Measurements from ENCODE around the gene ENG. TPM values are rescaled to one million over a fixed set of nuclear protein-coding genes. Genes with fewer than 3 reads are reported as not detected.

ENG gene
- total and polyA plus RNA-seq, 11 donors, result 116 to 252 (median 144) TPM

- WGBS, 4 donors, result 13 to 46% (median 21%) methylated on average over 9 to 26 of the region's 26 CpGs
- peak; percentile 20 to 49 (median 38) for ATAC-seq
- TF ChIP-seq CTCF (IDR thresholded peaks at IDR 0.05) (no peak), POLR2A (IDR thresholded peaks at IDR 0.05) (no peak)
- H3K27me3 ChIP-seq, result no peaks in the 10 kb centered on the region
- H3K4me1 ChIP-seq, result peaks cover 3 to 60% (median 40%) of the 10 kb centered on the region in 12 donors
- H3K27ac ChIP-seq, result peak overlapping the region; percentile 64 to 98 (median 92)
- H3K9me3 ChIP-seq, result no peaks in the 10 kb centered on the region
- intact Hi-C loops (cut with DNase I), result loop anchor here in 1 of 10 donors (5.0 kb wide), 1 partner anchor 75 kb away; the partner anchor contains the start of gene FPGS
- DNase-seq, result peak in 4 of 5 donors; percentile 44 to 80 (median 58)
- peak overlapping the region; percentile 55 to 94 (median 66) for H3K4me3 ChIP-seq
- peaks cover 0 to 17% (median 10%) of the 10 kb centered on the region in 9 donors for H3K36me3 ChIP-seq
Observed at GRCh38 chr9:127876764-127877562, 22.5 kb upstream of the ENG start.

- no peak for TF ChIP-seq CTCF (IDR thresholded peaks at IDR 0.05)
- TF ChIP-seq POLR2A (IDR thresholded peaks at IDR 0.05), result no peak
- Histone ChIP-seq H3K4me3 (peak overlapping the region; percentile 55 to 94 (median 66)), H3K9me3 (no peaks in the 10 kb centered on the region), H3K27me3 (no peaks in the 10 kb centered on the region), H3K27ac (peak overlapping the region; percentile 27 to 98 (median 92)), H3K4me1 (peaks cover 3 to 58% (median 40%) of the 10 kb centered on the region in 12 donors), H3K36me3 (peaks cover 0 to 24% (median 18%) of the 10 kb centered on the region in 9 donors)
- intact Hi-C loops (cut with DNase I), result loop anchor here in 1 of 10 donors (5.0 kb wide), 1 partner anchor 74 kb away; the partner anchor contains the start of gene FPGS
- peak in 3 of 5 donors; percentile 21 to 55 (median 44) for DNase-seq
- 44 to 60% (median 54%) methylated on average over 6 to 14 of the region's 14 CpGs for WGBS, 4 donors
- ATAC-seq, result peak in 2 of 4 donors; percentile 1 to 7
Observed at GRCh38 chr9:127876026-127876763, 21.7 kb upstream of the ENG start.

- intact Hi-C loops (cut with DNase I), result loop anchor here in 1 of 10 donors (5.0 kb wide), 1 partner anchor 73 kb away; the partner anchor contains the start of gene FPGS
- Histone ChIP-seq H3K27ac (peak overlapping the region in 11 of 12 donors; percentile 42 to 98 (median 93)), H3K36me3 (peaks cover 0 to 32% (median 24%) of the 10 kb centered on the region in 9 donors), H3K9me3 (no peaks in the 10 kb centered on the region), H3K4me1 (peaks cover 3 to 60% (median 41%) of the 10 kb centered on the region in 12 donors), H3K27me3 (no peaks in the 10 kb centered on the region), H3K4me3 (peak overlapping the region; percentile 55 to 94 (median 66))
- ATAC-seq (peak in 2 of 4 donors; percentile 1 to 2), DNase-seq (peak in 2 of 5 donors; percentile 27 to 54)
- TF ChIP-seq POLR2A (IDR thresholded peaks at IDR 0.05) (no peak), CTCF (IDR thresholded peaks at IDR 0.05) (no peak)
- 66 to 74% (median 71%) methylated on average over 10 of the region's 10 CpGs for WGBS, 4 donors
Observed at GRCh38 chr9:127875306-127875966, 21.0 kb upstream of the ENG start.

All from heart left ventricle (tissue), 16 donors.